ENCODE results near the gene CADPS. TPM values are rescaled to one million over a fixed set of nuclear protein-coding genes. Genes with fewer than 3 reads are reported as not detected.

Gene CADPS
- total and polyA plus RNA-seq, 2 experiments from 2014 or later = 2.8 to 8.1 TPM

DNA sequence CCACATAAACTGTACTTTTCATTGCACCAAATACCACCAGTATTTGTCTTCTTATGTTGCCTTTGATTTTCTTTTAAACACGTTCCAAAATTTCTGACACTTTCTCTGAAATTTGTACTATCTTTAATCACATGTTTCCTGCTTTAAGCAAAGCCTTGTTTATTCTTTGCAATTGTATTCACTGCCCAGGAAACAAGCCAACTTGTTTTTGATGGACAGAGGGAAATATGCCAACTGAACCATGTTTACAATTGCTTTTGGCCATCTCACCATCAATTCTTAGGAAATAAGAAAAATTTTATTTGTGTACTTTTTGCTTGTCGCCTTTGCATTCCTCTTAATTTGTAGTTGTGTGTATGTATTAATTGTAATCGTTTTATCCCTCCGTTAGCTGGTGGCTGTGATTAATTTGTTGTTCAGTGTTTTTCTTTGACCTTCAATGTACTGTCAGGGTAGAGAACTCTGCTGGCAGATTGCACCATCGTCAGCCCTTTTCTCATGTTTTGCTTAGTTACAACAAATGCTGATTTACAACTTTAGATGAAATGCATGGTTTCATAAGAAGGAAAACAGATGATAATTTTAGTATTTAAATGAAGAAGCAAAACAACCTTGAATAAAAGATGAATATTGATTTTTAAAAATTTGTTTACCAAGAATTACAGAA, 482.5 kb downstream of the CADPS start:
- Histone ChIP-seq H3K9me2 (replicated peaks; ENCODE audit: insufficient read depth) (no peaks in the 10 kb centered on the region), H3K4me3 (no peak overlapping the region), H3K9me3 (ENCODE audit: low read depth) (no peaks in the 10 kb centered on the region), H2AFZ (no peak overlapping the region), H3K4me2 (no peak overlapping the region), H3K79me2 (no peaks in the 10 kb centered on the region), H3K27me3 (peaks cover 27% of the 10 kb centered on the region), H4K20me1 (ENCODE audit: insufficient read depth, poor library complexity, severe bottlenecking) (no peaks in the 10 kb centered on the region), H3K27ac (no peak overlapping the region), H3K36me3 (replicated peaks; ENCODE audit: insufficient read depth, low read depth) (no peaks in the 10 kb centered on the region), H3K4me1 (ENCODE audit: insufficient read depth) (no peaks in the 10 kb centered on the region)
- 69% methylated on average over 5 of the region's 5 CpGs for WGBS (ENCODE audit: low lambda C conversion rate, missing lambda C conversion rate)
- DNase-seq (ENCODE audit: low spot score) = no peak
- TF ChIP-seq EZH2phosphoT487 (IDR thresholded peaks at IDR 0.05; ENCODE audit: low read depth, severe bottlenecking, unreplicated experiment) (no peak), EZH2 (IDR thresholded peaks at IDR 0.05; ENCODE audit: borderline replicate concordance) (no peak)
- TF ChIP-seq, protein P1, sequence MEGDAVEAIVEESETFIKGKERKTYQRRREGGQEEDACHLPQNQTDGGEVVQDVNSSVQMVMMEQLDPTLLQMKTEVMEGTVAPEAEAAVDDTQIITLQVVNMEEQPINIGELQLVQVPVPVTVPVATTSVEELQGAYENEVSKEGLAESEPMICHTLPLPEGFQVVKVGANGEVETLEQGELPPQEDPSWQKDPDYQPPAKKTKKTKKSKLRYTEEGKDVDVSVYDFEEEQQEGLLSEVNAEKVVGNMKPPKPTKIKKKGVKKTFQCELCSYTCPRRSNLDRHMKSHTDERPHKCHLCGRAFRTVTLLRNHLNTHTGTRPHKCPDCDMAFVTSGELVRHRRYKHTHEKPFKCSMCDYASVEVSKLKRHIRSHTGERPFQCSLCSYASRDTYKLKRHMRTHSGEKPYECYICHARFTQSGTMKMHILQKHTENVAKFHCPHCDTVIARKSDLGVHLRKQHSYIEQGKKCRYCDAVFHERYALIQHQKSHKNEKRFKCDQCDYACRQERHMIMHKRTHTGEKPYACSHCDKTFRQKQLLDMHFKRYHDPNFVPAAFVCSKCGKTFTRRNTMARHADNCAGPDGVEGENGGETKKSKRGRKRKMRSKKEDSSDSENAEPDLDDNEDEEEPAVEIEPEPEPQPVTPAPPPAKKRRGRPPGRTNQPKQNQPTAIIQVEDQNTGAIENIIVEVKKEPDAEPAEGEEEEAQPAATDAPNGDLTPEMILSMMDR (IDR thresholded peaks at IDR 0.05; ENCODE audit: poor library complexity) = no peak

DNA sequence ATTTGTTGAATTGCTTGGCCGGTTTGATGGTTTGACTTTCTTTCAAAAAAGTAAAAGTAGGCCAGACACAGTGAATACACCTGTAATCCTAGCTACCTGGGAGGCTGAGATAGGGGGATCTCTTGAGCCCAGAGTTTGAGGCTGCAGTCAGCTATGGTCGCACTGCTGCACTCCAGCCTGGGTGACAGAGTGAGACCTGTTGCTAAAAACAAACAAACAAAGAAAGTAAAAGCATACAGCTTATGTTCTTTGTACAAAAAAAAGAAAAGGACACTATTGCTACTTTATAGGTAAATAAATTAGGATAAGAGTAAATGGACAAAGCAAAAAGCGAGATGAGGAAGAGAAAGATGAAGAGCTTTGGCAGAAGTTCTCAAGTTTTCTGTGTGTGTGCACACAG, 488.0 kb downstream of the CADPS start:
- no peak overlapping the region for H3K4me2 ChIP-seq
- H2AFZ ChIP-seq = no peak overlapping the region
- H4K20me1 ChIP-seq (ENCODE audit: insufficient read depth, poor library complexity, severe bottlenecking) = no peaks in the 10 kb centered on the region
- TF ChIP-seq EZH2 (IDR thresholded peaks at IDR 0.05; ENCODE audit: borderline replicate concordance) (no peak), EZH2phosphoT487 (IDR thresholded peaks at IDR 0.05; ENCODE audit: low read depth, severe bottlenecking, unreplicated experiment) (no peak)
- TF ChIP-seq, protein P1 (IDR thresholded peaks at IDR 0.05; ENCODE audit: poor library complexity) = no peak
- no peak overlapping the region for H3K27ac ChIP-seq
- no peaks in the 10 kb centered on the region for H3K79me2 ChIP-seq
- peaks cover 43% of the 10 kb centered on the region for H3K27me3 ChIP-seq
- H3K4me1 ChIP-seq (ENCODE audit: insufficient read depth) = no peaks in the 10 kb centered on the region
- H3K9me2 ChIP-seq (replicated peaks; ENCODE audit: insufficient read depth) = no peaks in the 10 kb centered on the region
- DNase-seq (ENCODE audit: low spot score) = no peak
- WGBS (ENCODE audit: low lambda C conversion rate, missing lambda C conversion rate) = 89% methylated on average over 3 of the region's 3 CpGs
- no peak overlapping the region for H3K4me3 ChIP-seq
- no peaks in the 10 kb centered on the region for H3K36me3 ChIP-seq (replicated peaks; ENCODE audit: insufficient read depth, low read depth)
- H3K9me3 ChIP-seq (ENCODE audit: low read depth) = no peaks in the 10 kb centered on the region

GRCh38 chr3:62379321-62379798, 495.9 kb downstream of the CADPS start:
- no peak overlapping the region for H3K4me2 ChIP-seq
- DNase-seq (ENCODE audit: low spot score) = no peak

More at GRCh38 chr3:62379321-62379798, 495.9 kb downstream of the CADPS start:
- Histone ChIP-seq H3K4me3 (no peak overlapping the region), H3K4me1 (ENCODE audit: insufficient read depth) (no peaks in the 10 kb centered on the region), H4K20me1 (ENCODE audit: insufficient read depth, poor library complexity, severe bottlenecking) (no peaks in the 10 kb centered on the region), H3K9me2 (replicated peaks; ENCODE audit: insufficient read depth) (no peaks in the 10 kb centered on the region), H3K27ac (no peak overlapping the region), H2AFZ (no peak overlapping the region), H3K9me3 (ENCODE audit: low read depth) (no peaks in the 10 kb centered on the region), H3K27me3 (peaks cover 91% of the 10 kb centered on the region), H3K36me3 (replicated peaks; ENCODE audit: insufficient read depth, low read depth) (no peaks in the 10 kb centered on the region), H3K79me2 (no peaks in the 10 kb centered on the region)
- WGBS (ENCODE audit: low lambda C conversion rate, missing lambda C conversion rate) = 4% methylated on average over 21 of the region's 21 CpGs
- TF ChIP-seq, protein P1 (IDR thresholded peaks at IDR 0.05; ENCODE audit: poor library complexity) = no peak
- TF ChIP-seq EZH2phosphoT487 (IDR thresholded peaks at IDR 0.05; ENCODE audit: low read depth, severe bottlenecking, unreplicated experiment) (no peak), EZH2 (IDR thresholded peaks at IDR 0.05; ENCODE audit: borderline replicate concordance) (no peak)

Data from hepatocyte (in vitro differentiated cells).